SU-DHL-6 (cell line): ENCODE measurements around the gene CRIM1.

Experiments
- EZH2phosphoT487 ChIP-seq: fragments of 200-600 bp; sonication (generic), shearing (Covaris generic); conservative IDR thresholded peaks from 2 replicates; pipeline ENCODE4 v1.6.1; 2018; ENCODE audit warnings: mild to moderate bottlenecking, antibody characterized with exemption, low read length, moderate library complexity, mixed read lengths
- TF ChIP-seq, protein P1 (sequence below): fragments of 200-600 bp; sonication (generic); IDR thresholded peaks from one replicate; pipeline ENCODE4 v1.5.1; 2017; ENCODE audit warnings: antibody characterized with exemption, mild to moderate bottlenecking, low read length, moderate library complexity; ENCODE audit not compliant: insufficient read depth, poor library complexity, severe bottlenecking

DNA sequence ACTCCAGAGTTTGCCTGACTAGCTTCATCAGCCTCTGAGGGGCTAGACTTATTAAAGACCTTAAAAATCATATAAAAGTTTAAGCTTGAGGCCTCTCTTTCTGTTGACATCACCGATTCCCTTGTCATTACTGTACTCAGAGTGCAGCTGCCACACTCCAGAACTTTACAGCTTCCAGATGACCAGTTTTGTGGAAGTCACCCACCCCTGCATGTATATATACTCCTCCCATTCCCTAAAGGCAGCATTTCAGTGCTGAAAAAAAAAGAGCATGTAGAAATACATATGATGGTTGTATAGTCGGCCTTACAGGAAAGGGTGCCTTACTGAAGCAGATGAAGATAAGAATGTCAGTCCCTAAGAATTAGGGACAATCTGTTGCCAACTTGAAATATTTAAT is 125.1 kb downstream of the CRIM1 start:
- TF ChIP-seq, protein P1, sequence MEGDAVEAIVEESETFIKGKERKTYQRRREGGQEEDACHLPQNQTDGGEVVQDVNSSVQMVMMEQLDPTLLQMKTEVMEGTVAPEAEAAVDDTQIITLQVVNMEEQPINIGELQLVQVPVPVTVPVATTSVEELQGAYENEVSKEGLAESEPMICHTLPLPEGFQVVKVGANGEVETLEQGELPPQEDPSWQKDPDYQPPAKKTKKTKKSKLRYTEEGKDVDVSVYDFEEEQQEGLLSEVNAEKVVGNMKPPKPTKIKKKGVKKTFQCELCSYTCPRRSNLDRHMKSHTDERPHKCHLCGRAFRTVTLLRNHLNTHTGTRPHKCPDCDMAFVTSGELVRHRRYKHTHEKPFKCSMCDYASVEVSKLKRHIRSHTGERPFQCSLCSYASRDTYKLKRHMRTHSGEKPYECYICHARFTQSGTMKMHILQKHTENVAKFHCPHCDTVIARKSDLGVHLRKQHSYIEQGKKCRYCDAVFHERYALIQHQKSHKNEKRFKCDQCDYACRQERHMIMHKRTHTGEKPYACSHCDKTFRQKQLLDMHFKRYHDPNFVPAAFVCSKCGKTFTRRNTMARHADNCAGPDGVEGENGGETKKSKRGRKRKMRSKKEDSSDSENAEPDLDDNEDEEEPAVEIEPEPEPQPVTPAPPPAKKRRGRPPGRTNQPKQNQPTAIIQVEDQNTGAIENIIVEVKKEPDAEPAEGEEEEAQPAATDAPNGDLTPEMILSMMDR: no peak
- TF ChIP-seq EZH2phosphoT487: no peak
